GM21529 (cell line): Measurements from ENCODE around the gene CEP192.
A peak's percentile ranks its signal among the peaks of the same experiment; 100 is the strongest.
"Not testable (repeated sequence)": the region's sequence is repeated elsewhere in the genome, so short reads cannot be mapped to it uniquely, and the experiment has no call there.

Experiments used
- ATAC-seq: cut with Tn5 transposase; IDR thresholded peaks from one replicate; pipeline ENCODE4 v1.9.1; 2021; ENCODE audit not compliant: unreplicated experiment

The CEP192 gene

DNA sequence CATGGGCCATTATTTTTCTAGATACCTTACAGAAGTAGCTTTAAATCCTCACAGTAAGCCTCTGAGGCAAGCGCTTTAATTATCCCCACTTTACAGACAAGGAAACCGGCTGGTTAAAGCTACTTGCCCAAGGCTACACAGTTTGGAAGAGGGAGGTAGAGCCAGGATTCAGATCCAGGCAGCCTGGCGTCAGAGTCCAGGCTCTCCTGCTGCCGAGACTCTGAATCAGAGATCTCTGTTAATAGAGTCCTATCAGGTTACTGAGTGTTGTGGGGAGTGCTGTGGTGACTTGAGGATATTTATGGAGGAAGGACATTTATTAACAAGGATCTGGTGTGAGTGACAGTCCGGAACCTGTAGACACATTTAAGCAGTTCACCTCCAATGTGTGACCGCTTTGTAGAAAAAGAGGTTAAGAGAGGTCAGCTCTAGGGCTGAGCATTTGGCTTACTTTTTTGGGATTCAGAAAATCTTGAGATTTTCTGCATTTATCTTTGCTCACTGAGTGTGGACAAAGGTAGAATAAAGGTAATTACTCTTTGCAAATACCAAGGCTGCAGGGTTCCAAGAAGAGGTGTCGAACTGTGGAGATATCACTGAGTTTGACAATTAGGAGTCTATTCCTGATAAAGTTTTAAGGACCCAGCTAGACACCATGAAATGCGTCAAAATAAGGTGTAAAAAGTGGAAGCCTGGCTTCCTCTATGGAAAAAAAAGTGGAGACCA is 1.6 kb upstream of the CEP192 start:
- ATAC-seq: no peak

DNA sequence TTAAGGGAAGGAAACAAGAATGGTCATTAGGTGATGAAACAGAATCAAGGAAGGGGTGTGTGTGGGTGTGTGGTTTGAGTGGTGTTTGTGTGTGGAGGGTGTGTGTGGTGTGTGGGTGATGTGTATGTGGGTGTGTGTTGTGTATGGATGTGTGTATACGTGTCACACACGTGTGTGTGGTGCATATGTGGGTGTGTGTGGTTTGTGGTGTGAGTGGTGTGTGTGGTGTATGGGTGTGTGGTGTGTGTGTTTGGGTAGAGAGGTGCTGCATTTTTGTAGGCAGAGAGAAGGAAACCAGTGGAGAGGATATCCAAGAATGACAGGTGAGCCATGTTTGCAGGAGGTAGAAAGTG is 1.1 kb upstream of the CEP192 start:
- ATAC-seq: no peak

DNA sequence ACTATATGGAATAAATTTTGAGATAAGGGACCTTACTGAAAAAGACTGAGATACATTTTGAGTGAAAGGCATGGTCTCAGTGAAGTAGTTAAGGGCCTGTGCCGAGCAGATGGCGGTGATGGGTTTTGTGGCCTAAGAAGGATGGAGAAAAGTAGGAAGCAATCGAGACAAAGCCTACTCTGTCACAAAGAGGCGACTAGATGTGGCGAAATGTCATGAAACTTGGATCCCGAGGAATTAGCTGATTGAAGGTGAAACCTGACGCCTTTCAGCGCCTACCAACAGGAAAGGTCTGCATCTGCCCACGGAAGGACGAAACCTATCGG is 558 bp upstream of the CEP192 start:
- ATAC-seq: no peak

DNA sequence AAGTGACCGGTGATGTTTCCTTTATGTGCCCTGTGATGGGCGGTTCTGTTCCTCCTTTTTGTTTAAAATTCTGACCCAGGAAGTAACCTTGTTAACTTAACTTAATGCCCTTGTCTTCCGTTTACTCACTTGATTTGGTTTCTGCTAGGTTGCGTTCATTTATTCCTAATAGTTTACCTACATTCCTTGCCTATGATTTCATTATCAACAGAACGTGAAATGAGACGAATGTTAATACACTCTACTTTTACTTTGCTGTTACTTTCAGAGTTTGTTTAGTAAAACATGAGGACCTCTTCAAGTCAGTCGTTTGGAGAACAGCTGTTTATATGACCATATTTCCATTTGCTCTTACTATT is 638 bp downstream of the CEP192 start:
- no peak for ATAC-seq

DNA sequence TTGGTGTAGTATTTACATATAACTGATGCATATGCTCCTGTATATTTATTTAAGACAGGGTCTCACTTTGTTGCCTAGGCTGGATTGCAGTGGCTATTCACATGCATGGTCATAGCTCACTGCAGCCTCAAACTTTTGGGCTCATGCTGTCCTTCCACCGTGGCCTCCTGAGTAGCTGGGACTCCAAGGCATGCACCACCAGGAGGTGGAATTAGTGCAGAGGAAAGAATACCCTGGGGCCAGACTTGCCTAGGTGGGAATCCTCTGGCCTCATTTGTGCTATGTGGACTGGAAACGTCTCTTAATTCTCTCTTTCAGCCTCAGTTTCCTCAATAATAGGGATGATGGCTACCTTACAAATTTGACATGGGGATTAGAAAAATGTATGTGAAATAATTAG is 2.3 kb downstream of the CEP192 start:
- ATAC-seq: no peak

DNA sequence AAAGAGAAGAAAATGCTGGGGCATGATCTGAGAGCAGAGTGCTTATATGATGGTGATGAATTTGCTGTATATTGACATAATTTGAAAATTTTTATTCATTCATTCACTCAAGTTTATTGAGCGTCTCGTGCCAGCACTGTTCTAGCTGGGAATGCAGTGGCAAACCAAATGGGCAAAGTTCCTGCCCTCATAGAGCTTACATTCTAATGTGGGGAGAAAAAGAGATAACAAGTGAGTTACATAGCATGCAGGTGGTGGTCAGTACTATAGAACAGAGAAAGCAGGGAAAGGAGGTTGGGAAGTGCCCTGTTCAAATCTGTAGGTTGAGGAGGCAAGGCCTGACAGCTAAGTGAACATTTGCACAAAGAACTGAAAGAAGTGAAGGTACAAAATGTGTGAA is 4.3 kb downstream of the CEP192 start:
- ATAC-seq: no peak

DNA sequence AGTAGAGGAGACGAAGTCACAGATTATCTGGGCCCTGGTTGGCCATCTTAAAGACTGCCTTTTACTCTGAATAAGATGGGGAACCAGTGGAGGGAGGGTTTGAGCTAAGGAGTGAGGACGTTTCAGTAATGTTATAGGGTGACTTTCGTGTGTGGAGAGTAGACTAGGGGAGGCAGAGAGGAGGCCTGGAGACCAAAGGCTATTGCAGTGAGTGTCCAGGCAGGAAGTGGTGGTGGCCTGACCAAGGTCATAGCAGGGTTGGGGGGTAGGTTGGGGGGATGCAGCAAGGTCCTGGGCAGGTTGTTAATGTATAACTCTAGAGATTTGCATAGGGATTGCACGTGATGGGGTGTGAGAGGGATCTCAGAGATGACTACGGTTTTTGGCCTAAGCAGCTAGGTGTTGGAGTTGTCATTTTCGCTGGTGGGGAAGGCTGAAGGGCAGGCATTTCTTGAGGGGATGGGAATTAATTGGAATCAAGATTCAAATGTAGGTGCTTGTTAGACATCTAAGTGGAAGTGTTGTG is 4.9 kb downstream of the CEP192 start:
- no peak for ATAC-seq

DNA sequence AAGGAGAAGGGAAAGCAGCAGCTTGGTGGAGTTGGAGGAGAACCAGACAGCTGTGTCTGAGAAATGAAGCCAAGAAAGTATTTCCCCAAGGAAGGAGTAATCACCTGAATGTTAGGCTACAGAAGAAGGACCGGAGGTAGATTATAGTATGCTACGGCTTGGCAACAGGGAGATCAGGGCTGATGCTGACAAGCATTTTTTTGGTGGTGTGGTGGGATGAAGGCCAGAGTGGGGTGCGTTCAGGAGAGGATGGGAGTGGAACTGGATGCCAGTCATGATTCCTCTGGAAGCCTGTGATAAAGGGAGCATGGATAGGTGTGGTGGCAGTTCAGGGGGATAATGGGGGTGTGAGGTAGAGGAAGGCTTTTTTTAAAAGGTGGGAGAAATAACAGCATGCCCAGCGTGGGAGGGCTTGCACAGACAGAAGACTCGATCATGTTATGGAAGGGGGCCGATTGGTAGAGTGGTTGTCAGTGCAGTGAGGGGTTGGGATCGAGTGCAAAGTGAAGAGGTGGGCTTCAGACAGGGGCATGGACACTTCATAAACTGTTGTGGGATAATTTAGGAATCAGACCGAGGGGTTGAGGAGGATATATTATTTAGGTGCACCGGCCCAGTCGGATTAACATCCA is 5.6 kb downstream of the CEP192 start:
- no peak for ATAC-seq

DNA sequence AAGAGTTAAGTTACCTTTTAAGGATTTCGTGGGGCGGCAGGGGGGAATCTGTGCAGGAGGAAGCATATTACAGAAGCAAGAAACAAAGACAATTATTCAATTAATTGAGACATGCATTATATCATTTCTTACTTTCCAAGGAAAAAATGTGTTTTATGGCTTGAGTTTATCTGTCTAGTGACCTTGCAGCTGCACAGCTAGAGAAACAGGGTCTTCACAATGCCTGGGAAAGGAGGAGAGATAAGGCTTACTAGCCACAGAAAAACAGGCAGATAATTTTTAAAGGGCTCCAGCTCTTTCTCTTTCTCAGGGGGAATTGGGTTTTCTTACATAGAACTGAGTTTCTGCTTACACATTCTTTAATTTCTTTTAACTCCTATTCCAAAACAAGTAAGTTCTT is 6.2 kb downstream of the CEP192 start:
- ATAC-seq: not testable (repeated sequence)

DNA sequence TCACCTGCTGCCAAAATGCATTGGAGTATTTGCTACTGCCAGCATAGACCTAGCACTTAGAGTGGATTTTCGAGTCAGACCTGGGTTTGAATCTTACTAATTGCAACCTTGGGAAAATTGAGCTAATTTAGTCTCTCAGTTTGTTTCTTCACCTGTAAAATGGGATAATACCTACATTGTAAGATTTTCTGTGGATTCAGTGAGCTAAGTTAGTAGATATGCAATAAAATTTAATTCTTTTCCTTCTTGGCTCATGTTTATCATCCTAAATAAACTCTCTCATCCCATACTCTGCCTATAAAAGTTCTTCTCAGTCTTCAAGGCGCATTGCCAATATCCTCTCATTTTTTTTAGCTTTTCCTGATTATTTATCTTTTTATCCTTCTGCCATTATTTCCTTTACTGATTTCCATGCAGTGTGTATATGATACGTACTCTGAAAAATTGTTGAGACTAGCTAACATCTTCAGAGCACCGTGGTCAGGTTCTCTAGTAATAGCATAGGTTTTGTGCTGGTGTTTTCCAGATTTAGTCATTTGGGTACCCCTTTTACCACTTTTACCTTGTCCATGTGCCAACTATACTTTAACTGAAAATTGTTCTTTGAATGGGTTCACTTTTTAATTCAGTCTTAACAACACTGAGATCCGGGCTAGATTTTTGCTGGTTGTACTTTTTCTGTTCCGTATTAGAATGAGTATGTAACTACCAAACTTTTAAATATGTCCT is 7.3 kb downstream of the CEP192 start:
- ATAC-seq: peak; percentile 43

DNA sequence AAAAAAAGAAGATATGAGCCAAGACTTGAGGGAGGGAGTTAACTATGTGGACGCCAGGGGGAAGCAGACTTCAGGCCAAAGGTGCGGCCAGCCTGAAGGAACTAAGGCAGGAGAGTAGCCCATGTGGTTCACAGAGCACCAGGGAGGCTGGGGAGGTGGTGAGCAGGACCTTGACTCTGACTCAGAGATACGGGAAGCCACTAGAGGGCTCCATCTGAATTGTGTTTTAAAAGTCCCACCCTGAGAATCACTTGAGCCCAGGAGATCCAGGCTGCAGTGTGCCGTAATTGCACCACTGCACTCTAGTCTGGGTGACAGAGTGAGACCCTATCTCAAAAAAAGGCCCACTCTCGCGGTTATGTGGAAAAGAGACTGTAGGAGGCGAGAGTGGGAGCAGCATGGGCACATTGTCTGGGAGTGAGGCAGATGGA is 12.3 kb downstream of the CEP192 start:
- ATAC-seq: peak; percentile 59

DNA sequence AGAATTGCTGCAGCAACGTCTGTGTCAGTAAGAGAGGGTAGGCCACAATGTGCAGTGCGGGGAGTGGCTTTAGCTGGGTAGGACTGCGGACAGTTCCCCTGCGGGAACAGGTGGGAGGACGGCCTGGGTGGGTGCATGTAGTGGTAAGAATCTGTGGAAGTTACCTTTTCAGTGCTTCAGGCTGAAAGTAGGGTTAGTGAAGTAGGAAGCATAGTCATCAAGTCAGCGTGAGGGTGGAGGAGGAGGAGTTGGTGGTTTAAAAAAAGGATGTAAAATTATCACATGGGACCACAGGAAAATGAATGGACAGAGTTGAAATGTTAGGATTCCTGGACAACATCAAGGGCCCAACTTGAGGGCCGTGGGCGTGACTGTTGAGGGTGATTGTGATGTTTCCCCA is 13.2 kb downstream of the CEP192 start:
- no peak for ATAC-seq

DNA sequence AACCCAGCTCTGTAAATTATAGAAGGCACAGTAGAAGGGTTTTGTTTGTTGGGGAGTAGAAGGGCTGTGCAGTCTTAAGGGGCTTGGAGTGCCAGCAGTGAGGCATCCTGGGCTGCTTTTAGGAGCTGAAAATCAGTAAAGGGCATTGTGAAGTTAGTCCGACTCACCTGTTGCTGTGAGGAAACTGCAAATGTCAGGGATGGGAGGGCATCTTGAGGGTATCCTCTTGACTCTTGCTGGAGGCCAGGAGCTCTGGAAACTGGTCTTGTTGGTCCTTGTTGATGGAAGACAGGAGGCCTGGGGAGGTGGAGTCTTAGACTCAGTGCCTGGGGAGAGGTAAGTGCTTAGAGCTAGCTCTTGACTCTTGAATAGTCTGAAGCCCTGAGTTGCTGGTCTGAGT is 14.1 kb downstream of the CEP192 start:
- no peak for ATAC-seq

DNA sequence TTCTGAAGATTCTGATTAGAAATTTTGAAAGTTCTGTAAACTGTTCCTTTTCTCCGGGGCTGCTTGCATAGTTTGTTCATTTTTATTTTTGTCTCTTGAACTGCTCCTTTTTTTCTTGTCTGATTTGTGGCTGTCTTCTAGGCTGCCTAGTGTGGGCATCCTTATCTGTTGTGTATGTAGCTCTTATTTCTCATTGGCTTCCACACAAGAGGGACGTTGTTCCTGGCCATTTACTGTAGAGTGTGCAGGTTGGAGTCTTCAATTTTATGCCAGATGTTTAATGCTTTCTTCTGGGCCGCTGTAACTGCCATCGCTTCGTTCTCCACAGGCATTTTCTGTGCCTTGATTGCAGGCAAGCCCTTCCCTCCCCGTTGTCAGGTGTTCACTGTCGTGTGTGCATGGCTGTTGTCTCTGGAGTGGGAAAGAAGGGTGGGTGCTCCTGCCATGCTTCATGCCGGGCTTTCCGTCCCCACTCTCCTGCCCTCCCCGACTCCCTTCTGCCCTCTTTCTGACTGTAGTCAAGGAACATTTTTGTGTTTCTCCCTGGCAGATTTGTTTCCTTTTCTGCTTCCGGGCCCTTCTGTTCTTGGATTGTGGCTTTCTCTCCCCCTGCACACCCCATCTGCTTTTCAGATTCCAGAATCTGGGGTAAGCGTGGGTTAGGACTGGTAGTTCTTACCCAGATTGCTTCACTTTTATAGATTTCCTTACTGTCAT is 15.5 kb downstream of the CEP192 start:
- no peak for ATAC-seq

DNA sequence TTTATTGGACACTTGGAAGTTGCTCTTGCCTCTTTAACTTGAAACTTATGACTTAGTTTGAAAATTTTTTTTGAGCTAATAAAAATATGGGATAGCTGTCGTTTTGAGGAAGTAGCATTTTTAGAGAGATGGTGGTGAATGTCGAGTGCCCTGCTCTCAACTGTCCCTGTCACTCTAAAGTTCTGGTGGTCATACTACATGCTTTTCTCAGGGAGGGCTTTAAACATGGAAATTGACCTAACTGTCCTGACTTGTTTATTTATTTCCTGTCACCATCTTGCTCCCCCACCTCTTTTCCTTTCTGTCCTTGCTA is 16.0 kb downstream of the CEP192 start:
- ATAC-seq: no peak

DNA sequence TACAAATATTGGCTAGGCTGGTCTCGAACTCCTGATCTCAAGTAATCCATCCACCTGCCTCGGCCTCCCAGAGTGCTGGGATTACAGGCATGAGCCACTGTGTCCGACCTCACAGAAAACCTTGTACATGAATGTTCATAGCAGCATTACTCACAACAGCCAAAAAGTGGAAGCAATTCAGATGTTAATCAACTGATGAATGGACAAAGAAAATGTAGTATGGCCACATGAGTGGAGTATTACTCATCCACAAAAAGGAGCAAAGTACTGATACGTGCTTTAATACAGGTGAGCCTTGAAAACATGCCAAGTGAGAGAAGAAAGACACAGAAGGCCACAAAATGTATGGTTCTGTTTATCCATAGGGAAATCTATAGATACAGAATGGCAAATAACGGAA is 20.6 kb downstream of the CEP192 start:
- ATAC-seq: no peak

DNA sequence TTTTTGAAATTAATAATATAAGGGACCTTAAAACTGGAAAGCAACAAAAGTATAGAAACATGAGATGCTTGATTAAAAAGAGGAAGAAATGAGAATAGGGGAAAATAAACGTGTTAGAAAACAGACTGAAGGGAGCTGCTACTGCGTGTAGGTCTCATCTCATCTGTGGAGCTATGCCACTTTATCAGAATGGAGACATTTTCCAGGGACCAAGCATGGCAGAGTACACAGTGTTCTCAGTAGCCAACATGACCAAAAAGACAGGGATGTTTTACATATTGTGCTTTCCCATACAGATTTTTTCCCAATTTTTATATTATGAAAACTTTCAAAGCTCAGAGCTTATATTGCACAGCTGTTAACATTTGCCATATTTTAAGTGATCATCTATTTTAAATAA is 23.1 kb downstream of the CEP192 start:
- ATAC-seq: no peak

DNA sequence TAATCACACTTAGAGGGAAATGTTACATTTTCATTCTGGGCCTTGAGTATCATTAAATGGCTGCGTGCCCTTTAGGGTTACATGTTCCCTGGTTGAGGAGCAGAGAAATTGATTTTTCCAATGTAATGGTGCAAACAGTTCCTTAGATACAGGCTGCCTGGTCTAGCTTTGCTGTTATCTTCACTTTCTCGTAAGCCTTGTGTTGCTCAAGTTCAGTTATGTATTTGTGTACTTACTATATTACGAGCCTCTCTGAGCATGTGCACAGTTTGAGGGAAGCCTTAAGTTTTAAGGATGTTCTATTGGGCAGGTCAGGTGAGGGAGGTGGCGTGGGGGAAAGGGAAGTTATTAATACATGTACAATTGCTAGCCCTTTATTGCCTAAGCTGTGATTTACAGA is 23.7 kb downstream of the CEP192 start:
- no peak for ATAC-seq

DNA sequence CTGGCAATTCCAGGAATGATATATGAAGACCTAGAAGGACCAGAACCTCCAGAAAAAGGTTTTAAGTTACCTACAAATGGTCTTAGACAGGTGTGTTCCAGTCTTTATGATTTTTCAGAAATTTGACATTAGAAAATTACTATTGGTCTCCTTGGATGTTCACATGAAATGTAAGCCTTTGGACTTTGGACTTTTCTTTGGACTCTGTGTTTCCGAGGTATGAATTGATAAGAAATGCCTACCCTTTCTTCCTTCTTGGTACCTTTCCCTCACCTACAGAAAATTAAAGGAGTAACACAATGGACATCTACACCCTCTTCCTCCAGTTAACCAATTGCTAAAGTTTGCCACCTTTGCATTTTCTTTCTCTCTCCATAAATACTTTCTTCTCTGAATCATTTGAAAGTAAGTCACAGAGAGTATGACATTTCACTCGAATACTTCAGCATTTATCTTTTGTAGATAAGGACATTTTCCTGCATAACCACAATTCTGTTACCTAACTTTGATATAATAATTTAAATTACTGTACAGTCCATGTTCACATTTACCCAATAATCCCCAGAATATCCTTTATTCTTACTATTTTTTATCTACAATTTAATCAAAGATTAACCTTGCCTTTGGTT is 26.2 kb downstream of the CEP192 start:
- no peak for ATAC-seq

DNA sequence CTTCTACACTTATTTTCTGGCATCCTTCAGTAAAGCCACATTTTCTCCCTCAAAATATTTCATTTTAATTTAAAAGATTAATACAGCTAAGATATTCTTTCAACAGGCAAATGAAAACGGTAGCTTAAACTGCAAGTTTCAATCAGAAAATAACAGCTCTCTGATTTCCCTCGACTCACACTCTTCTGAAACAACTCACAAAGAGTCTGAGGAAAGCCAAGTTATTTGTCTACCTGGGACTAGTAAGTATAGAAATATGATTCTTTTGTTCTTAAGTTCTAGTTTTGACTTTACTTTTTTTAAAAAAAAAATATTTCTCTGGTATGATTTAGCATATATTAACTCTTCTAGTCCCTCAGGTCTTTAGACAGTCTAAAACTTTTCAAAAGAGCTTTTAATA is 27.2 kb downstream of the CEP192 start:
- ATAC-seq: no peak

DNA sequence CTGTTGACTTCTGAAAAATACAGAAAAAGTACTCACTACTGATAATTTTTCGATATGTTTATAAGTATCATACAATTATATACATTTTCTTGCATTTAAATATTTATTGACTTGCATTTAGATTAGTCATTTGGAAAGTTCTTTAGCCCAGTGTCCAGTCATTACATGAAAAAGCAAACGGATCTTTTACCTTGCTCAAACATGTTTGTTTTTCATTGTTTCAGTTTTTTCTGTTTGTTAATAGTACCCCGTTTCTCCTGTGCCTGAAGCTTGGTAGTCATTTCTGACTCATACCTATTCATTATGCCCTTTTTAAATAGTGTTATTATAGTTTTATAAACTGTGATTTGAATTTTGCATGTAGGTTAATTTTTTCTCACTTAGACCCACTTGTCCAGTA is 28.1 kb downstream of the CEP192 start:
- peak; percentile 55 for ATAC-seq
